ENCODE data around the gene ENTPD2. TPM values are rescaled to one million over a fixed set of nuclear protein-coding genes. Genes with fewer than 3 reads are reported as not detected.
A peak's percentile ranks its signal among the peaks of the same experiment; 100 is the strongest.

ENTPD2 gene
- total and polyA plus RNA-seq, 2 donors, result 0.09 to 0.27 TPM

- no peak for DNase-seq (ENCODE audit: low read depth in 6 of 9, low spot score in 9 of 9)
- peaks cover 0 to 15% of the 10 kb centered on the region in 2 donors for H3K9me3 ChIP-seq (ENCODE audit: control insufficient read depth in 2 of 2, insufficient read depth in 1 of 2, low read length in 1 of 2)
- H3K27me3 ChIP-seq (ENCODE audit: control insufficient read depth in 2 of 2, insufficient read depth in 1 of 2, low read length in 1 of 2), result peaks cover 10 to 24% of the 10 kb centered on the region in 2 donors
- 96% methylated on average over 20 of the region's 20 CpGs for WGBS
- H3K36me3 ChIP-seq (ENCODE audit: control insufficient read depth in 2 of 2, insufficient read depth in 2 of 2, low read length in 1 of 2), result no peaks in the 10 kb centered on the region
- no peak overlapping the region for H3K27ac ChIP-seq (ENCODE audit: low read depth in 1 of 2, low read length in 1 of 2)
- H3K4me1 ChIP-seq (ENCODE audit: control insufficient read depth in 2 of 2, insufficient read depth in 2 of 2, low read length in 2 of 2), result peaks cover 5 to 16% of the 10 kb centered on the region in 2 donors
- no peak overlapping the region for H3K4me3 ChIP-seq (ENCODE audit: low read length in 2 of 2)
Measured at GRCh38 chr9:137001857-137002645, 51.8 kb downstream of the ENTPD2 start.

DNA sequence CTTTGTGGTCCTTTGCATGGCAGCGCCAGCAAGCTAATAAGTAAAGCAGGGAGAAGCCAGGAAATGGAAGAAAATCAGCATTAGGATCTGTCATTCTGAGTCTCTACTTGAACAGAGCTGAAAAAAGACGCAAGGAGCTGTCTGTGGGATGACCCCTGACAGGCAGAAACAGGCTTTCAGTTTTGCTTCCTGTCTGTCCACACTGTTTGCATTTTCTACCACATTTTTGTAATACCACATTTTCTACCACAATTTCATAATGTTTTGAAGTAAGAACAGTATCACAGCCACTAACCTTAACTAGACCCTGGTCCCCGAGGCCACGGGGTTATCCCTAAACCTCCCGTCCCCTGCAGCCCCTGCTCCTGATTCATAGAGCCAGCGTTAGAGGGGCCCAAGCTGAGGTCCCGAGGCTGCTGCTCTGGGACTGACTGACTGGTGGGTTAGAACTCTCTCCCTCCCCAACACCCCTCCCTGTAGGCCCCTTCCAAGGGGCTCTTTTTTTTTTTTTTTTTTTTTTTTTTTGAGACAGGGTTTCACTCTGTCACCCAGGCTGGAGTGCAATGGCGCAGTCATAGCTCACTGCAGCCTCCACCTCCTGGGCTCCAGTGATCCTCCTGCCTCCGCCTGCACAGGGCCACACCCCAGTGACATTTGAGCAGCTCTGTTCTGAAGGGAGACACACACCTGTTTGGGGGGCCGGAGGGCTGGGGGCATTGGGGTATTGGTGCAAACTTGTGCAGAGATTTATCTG is 53.5 kb downstream of the ENTPD2 start:
- Histone ChIP-seq H3K27ac (ENCODE audit: low read depth in 1 of 2, low read length in 1 of 2) (peak overlapping the region in 1 of 2 donors; percentile 65), H3K9me3 (ENCODE audit: control insufficient read depth in 2 of 2, insufficient read depth in 1 of 2, low read length in 1 of 2) (peaks cover 0 to 21% of the 10 kb centered on the region in 2 donors), H3K4me3 (ENCODE audit: low read length in 2 of 2) (no peak overlapping the region), H3K4me1 (ENCODE audit: control insufficient read depth in 2 of 2, insufficient read depth in 2 of 2, low read length in 2 of 2) (peaks cover 16 to 33% of the 10 kb centered on the region in 2 donors), H3K27me3 (ENCODE audit: control insufficient read depth in 2 of 2, insufficient read depth in 1 of 2, low read length in 1 of 2) (peaks cover 17 to 41% of the 10 kb centered on the region in 2 donors), H3K36me3 (ENCODE audit: control insufficient read depth in 2 of 2, insufficient read depth in 2 of 2, low read length in 1 of 2) (no peaks in the 10 kb centered on the region)
- WGBS, result 56% methylated on average over 10 of the region's 10 CpGs
- DNase-seq (ENCODE audit: low read depth in 6 of 9, low spot score in 9 of 9), result no peak

Other genes with a start within 250 kb of the ENTPD2 start
Only the 30 nearest of the 37 such genes appear.
- 410 TPM for gene EDF1, start 187.8 kb downstream of the ENTPD2 start, total RNA-seq
- gene EDF1, start 187.8 kb downstream of the ENTPD2 start, polyA plus RNA-seq, result 407 TPM
- gene TRAF2, start 167.5 kb downstream of the ENTPD2 start, total RNA-seq, result 12.8 TPM
- 18.8 TPM for gene TRAF2, start 167.5 kb downstream of the ENTPD2 start, polyA plus RNA-seq
- gene FBXW5, start 109.3 kb downstream of the ENTPD2 start, total RNA-seq, result 101 TPM
- 162 TPM for gene FBXW5, start 109.3 kb downstream of the ENTPD2 start, polyA plus RNA-seq
- 2.2 TPM for gene C8G, start 108.8 kb downstream of the ENTPD2 start, total RNA-seq
- 6.5 TPM for gene C8G, start 108.8 kb downstream of the ENTPD2 start, polyA plus RNA-seq
- 4.2 TPM for gene LCN12, start 101.8 kb downstream of the ENTPD2 start, total RNA-seq
- gene LCN12, start 101.8 kb downstream of the ENTPD2 start, polyA plus RNA-seq, result 14.4 TPM
- 5.0 TPM for gene PTGDS, start 76.6 kb downstream of the ENTPD2 start, total RNA-seq
- 137 TPM for gene PTGDS, start 76.6 kb downstream of the ENTPD2 start, polyA plus RNA-seq
- gene LCNL1, start 71.1 kb downstream of the ENTPD2 start, total RNA-seq, result 0.19 TPM
- 5.0 TPM for gene LCNL1, start 71.1 kb downstream of the ENTPD2 start, polyA plus RNA-seq
- 68.9 TPM for gene PAXX, start 61.6 kb downstream of the ENTPD2 start, total RNA-seq
- 431 TPM for gene PAXX, start 61.6 kb downstream of the ENTPD2 start, polyA plus RNA-seq
- gene CLIC3, start 57.5 kb downstream of the ENTPD2 start, total RNA-seq, result 13.6 TPM
- gene CLIC3, start 57.5 kb downstream of the ENTPD2 start, polyA plus RNA-seq, result 44.6 TPM
- 4.2 TPM for gene ABCA2, start 25.8 kb downstream of the ENTPD2 start, total RNA-seq
- 37.3 TPM for gene ABCA2, start 25.8 kb downstream of the ENTPD2 start, polyA plus RNA-seq
- 0.99 TPM for gene FUT7, start 22.0 kb downstream of the ENTPD2 start, total RNA-seq
- 4.6 TPM for gene FUT7, start 22.0 kb downstream of the ENTPD2 start, polyA plus RNA-seq
- gene NPDC1, start 7.9 kb downstream of the ENTPD2 start, total RNA-seq, result 4.8 TPM
- 71.1 TPM for gene NPDC1, start 7.9 kb downstream of the ENTPD2 start, polyA plus RNA-seq
- gene SAPCD2, start 16.5 kb upstream of the ENTPD2 start, total RNA-seq, result 6.3 TPM
- gene SAPCD2, start 16.5 kb upstream of the ENTPD2 start, polyA plus RNA-seq, result 0.87 TPM
- gene UAP1L1, start 23.5 kb upstream of the ENTPD2 start, total RNA-seq, result 1.9 TPM
- gene UAP1L1, start 23.5 kb upstream of the ENTPD2 start, polyA plus RNA-seq, result 9.4 TPM
- gene MAN1B1, start 32.9 kb upstream of the ENTPD2 start, total RNA-seq, result 26.8 TPM
- 107 TPM for gene MAN1B1, start 32.9 kb upstream of the ENTPD2 start, polyA plus RNA-seq
- gene DPP7, start 60.7 kb upstream of the ENTPD2 start, total RNA-seq, result 112 TPM
- 476 TPM for gene DPP7, start 60.7 kb upstream of the ENTPD2 start, polyA plus RNA-seq
- gene GRIN1, start 85.1 kb upstream of the ENTPD2 start, total RNA-seq, result 0.19 TPM
- gene GRIN1, start 85.1 kb upstream of the ENTPD2 start, polyA plus RNA-seq, result 0.18 TPM
- gene LRRC26, start 116.0 kb upstream of the ENTPD2 start, total RNA-seq, result 0.28 TPM
- 0.05 TPM for gene LRRC26, start 116.0 kb upstream of the ENTPD2 start, polyA plus RNA-seq
- not detected for gene TMEM210, start 118.0 kb upstream of the ENTPD2 start, total RNA-seq
- 0.07 TPM for gene TMEM210, start 118.0 kb upstream of the ENTPD2 start, polyA plus RNA-seq
- 19.1 TPM for gene ANAPC2, start 134.5 kb upstream of the ENTPD2 start, total RNA-seq
- gene ANAPC2, start 134.5 kb upstream of the ENTPD2 start, polyA plus RNA-seq, result 69.4 TPM
- 85.2 TPM for gene SSNA1, start 134.6 kb upstream of the ENTPD2 start, total RNA-seq
- gene SSNA1, start 134.6 kb upstream of the ENTPD2 start, polyA plus RNA-seq, result 74.9 TPM
- 2.7 TPM for gene TPRN, start 146.7 kb upstream of the ENTPD2 start, total RNA-seq
- gene TPRN, start 146.7 kb upstream of the ENTPD2 start, polyA plus RNA-seq, result 6.2 TPM
- 20.6 TPM for gene TMEM203, start 151.6 kb upstream of the ENTPD2 start, total RNA-seq
- 47.2 TPM for gene TMEM203, start 151.6 kb upstream of the ENTPD2 start, polyA plus RNA-seq
- gene NDOR1, start 151.6 kb upstream of the ENTPD2 start, total RNA-seq, result 4.7 TPM
- 20.4 TPM for gene NDOR1, start 151.6 kb upstream of the ENTPD2 start, polyA plus RNA-seq
- gene RNF208, start 168.2 kb upstream of the ENTPD2 start, total RNA-seq, result 0.09 TPM
- 5.3 TPM for gene RNF208, start 168.2 kb upstream of the ENTPD2 start, polyA plus RNA-seq
- gene CYSRT1, start 171.1 kb upstream of the ENTPD2 start, total RNA-seq, result 0.57 TPM
- gene CYSRT1, start 171.1 kb upstream of the ENTPD2 start, polyA plus RNA-seq, result 2.8 TPM
- 0.05 TPM for gene RNF224, start 173.4 kb upstream of the ENTPD2 start, total RNA-seq
- 0.16 TPM for gene RNF224, start 173.4 kb upstream of the ENTPD2 start, polyA plus RNA-seq
- gene SLC34A3, start 176.8 kb upstream of the ENTPD2 start, total RNA-seq, result not detected
- gene SLC34A3, start 176.8 kb upstream of the ENTPD2 start, polyA plus RNA-seq, result 0.14 TPM
- 166 TPM for gene TUBB4B, start 187.2 kb upstream of the ENTPD2 start, total RNA-seq
- 104 TPM for gene TUBB4B, start 187.2 kb upstream of the ENTPD2 start, polyA plus RNA-seq
- gene STPG3, start 197.2 kb upstream of the ENTPD2 start, total RNA-seq, result 0.09 TPM
- 0.43 TPM for gene STPG3, start 197.2 kb upstream of the ENTPD2 start, polyA plus RNA-seq

All from thymus (tissue), 11 donors.